OCI-LY3 (cell line): ENCODE data around the gene RPAP2.
A peak's percentile ranks its signal among the peaks of the same experiment; 100 is the strongest.

Experiments
- H2AFZ ChIP-seq: fragments of 200-600, 300-600 bp; shearing (Covaris generic); 2 replicates; pipeline ENCODE4 v1.6.0; 2014; ENCODE audit warnings: antibody characterized with exemption, low read depth, low read length
- H3K27ac ChIP-seq: fragments of 200-600, 300-600 bp; sonication (generic); 2 replicates; pipeline ENCODE4 v1.5.1; 2014; ENCODE audit warnings: mild to moderate bottlenecking, low read length, moderate library complexity, mixed read lengths
- H3K27me3 ChIP-seq: fragments of 200-600, 300-600 bp; sonication (generic); 2 replicates; pipeline ENCODE4 v1.6.1; 2014; ENCODE audit warnings: low read depth, low read length, mixed read lengths
- H3K36me3 ChIP-seq: fragments of 200-600, 300-600 bp; sonication (generic); replicated peaks from 2 replicates; pipeline ENCODE3; 2014; ENCODE audit warnings: low read depth, low read length, mixed read lengths
- H3K4me1 ChIP-seq: fragments of 300-600, 200-600 bp; sonication (generic); 2 replicates; pipeline ENCODE4 v1.6.1; 2014; ENCODE audit warnings: low read length, mixed read lengths
- H3K4me2 ChIP-seq: fragments of 200-600, 300-600 bp; sonication (generic); 2 replicates; pipeline ENCODE4 v1.6.1; 2014; ENCODE audit warnings: low read length, mixed read lengths
- H3K4me3 ChIP-seq: fragments of 300-600, 200-600 bp; sonication (generic); 2 replicates; pipeline ENCODE4 v1.5.1; 2014; ENCODE audit warnings: antibody characterized with exemption, mild to moderate bottlenecking, low read length, moderate library complexity
- H3K79me2 ChIP-seq: fragments of 300-600, 200-600 bp; shearing (Covaris generic); 2 replicates; pipeline ENCODE4 v1.6.1; 2014; ENCODE audit warnings: mild to moderate bottlenecking, low read length, mixed read lengths
- H3K9ac ChIP-seq: fragments of 300-600, 200-600 bp; shearing (Covaris generic); 2 replicates; pipeline ENCODE4 v1.6.0; 2014; ENCODE audit warnings: mild to moderate bottlenecking, low read length, moderate library complexity
- H3K9me3 ChIP-seq: fragments of 200-600, 300-600 bp; shearing (Covaris generic); 2 replicates; pipeline ENCODE4 v1.6.1; 2014; ENCODE audit warnings: low read length, mixed read lengths; ENCODE audit not compliant: insufficient read depth
- H4K20me1 ChIP-seq: fragments of 200-600, 300-600 bp; sonication (generic); 2 replicates; pipeline ENCODE4 v1.6.1; 2016; ENCODE audit warnings: low read length, mixed read lengths; ENCODE audit not compliant: insufficient read depth
- EZH2phosphoT487 ChIP-seq: fragments of 200-600 bp; shearing (Covaris generic); IDR thresholded peaks from 2 replicates; pipeline ENCODE4 v1.6.1; 2018; ENCODE audit warnings: antibody characterized with exemption, mixed run types, low read depth
- TF ChIP-seq, protein P1 (sequence below): fragments of 200-600, 300-600 bp; sonication (generic); IDR thresholded peaks from 2 replicates; pipeline ENCODE4 v1.5.1; 2014; ENCODE audit warnings: antibody characterized with exemption, low read length, low read depth

The RPAP2 gene

DNA sequence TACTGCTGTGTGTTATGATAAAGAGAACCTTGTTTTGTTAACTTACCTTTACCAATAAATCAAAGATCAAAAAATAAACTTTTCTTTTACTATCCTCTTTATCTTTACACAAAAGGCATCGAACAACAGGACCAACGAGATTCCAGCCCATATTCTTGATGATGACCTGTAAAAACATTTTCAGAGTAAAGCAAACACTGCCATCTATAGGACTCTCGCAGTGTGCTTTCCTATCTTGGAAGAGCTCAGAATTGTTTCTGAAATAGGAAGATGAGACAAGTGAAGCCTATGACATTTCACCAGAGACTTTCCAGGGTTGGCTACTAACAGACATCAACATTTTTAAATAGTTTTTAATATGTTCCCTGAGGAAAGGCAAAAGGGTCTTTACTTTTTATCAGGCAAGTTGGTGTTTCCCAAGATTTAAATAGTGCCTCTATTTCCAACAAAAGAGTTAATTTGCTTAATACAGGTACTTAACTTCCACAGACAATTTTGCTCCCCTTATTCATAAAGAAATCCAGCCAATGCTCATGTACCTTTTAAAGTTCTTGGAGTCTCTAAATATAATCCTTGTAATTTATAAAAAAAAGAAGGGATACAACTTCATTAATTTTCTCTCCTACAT, 7.4 kb upstream of the RPAP2 start:
- no peaks in the 10 kb centered on the region for H4K20me1 ChIP-seq
- H3K27ac ChIP-seq, result no peak overlapping the region
- no peaks in the 10 kb centered on the region for H3K27me3 ChIP-seq
- H3K4me2 ChIP-seq, result no peak overlapping the region
- H3K36me3 ChIP-seq, result peaks cover 22% of the 10 kb centered on the region
- H3K9me3 ChIP-seq, result no peaks in the 10 kb centered on the region
- H3K4me3 ChIP-seq, result no peak overlapping the region
- no peaks in the 10 kb centered on the region for H3K79me2 ChIP-seq
- TF ChIP-seq, protein P1, sequence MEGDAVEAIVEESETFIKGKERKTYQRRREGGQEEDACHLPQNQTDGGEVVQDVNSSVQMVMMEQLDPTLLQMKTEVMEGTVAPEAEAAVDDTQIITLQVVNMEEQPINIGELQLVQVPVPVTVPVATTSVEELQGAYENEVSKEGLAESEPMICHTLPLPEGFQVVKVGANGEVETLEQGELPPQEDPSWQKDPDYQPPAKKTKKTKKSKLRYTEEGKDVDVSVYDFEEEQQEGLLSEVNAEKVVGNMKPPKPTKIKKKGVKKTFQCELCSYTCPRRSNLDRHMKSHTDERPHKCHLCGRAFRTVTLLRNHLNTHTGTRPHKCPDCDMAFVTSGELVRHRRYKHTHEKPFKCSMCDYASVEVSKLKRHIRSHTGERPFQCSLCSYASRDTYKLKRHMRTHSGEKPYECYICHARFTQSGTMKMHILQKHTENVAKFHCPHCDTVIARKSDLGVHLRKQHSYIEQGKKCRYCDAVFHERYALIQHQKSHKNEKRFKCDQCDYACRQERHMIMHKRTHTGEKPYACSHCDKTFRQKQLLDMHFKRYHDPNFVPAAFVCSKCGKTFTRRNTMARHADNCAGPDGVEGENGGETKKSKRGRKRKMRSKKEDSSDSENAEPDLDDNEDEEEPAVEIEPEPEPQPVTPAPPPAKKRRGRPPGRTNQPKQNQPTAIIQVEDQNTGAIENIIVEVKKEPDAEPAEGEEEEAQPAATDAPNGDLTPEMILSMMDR, result peak; percentile 55
- no peak for TF ChIP-seq EZH2phosphoT487
- no peaks in the 10 kb centered on the region for H3K4me1 ChIP-seq
- no peak overlapping the region for H2AFZ ChIP-seq
- H3K9ac ChIP-seq, result no peak overlapping the region

DNA sequence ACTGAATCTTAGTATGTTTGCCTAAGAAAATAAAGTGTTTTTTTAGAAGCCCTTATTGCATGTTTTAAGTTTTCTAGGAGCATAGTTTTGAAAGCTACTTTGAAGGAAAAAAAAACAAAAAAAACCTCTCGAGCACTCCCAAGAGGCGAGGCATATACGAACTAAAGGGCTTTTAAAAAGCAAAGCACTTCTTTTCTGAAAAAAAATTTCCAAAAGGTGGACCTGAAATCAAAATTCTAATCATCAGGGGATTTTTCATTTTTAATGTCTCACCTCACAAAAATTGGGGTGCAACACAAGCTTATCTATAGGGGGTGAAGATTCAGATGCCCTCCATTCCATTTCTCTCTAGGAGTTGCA, 666 bp upstream of the RPAP2 start:
- no peak for TF ChIP-seq EZH2phosphoT487
- TF ChIP-seq, protein P1, result peak; percentile 32; the same call in 1 of the 2 replicates
- Histone ChIP-seq H3K9me3 (no peaks in the 10 kb centered on the region), H3K4me1 (peaks cover 9% of the 10 kb centered on the region; the same call in 1 of the 2 replicates), H2AFZ (peak overlapping the region; percentile 92), H3K27me3 (no peaks in the 10 kb centered on the region), H3K4me3 (peak overlapping the region; percentile 95), H3K9ac (peak overlapping the region; percentile 87), H3K27ac (peak overlapping the region; percentile 75), H3K4me2 (peak overlapping the region; percentile 71), H4K20me1 (no peaks in the 10 kb centered on the region), H3K79me2 (peaks cover 27% of the 10 kb centered on the region), H3K36me3 (peaks cover 11% of the 10 kb centered on the region)

GRCh38 chr1:92299477-92300150, 755 bp downstream of the RPAP2 start:
- Histone ChIP-seq H3K4me1 (peaks cover 9% of the 10 kb centered on the region; the same call in 1 of the 2 replicates), H3K79me2 (peaks cover 27% of the 10 kb centered on the region), H3K9ac (peak overlapping the region; percentile 87), H3K9me3 (no peaks in the 10 kb centered on the region), H3K27ac (peak overlapping the region; percentile 75; the same call in 1 of the 2 replicates), H3K27me3 (no peaks in the 10 kb centered on the region), H3K4me3 (peak overlapping the region; percentile 95), H3K4me2 (peak overlapping the region; percentile 79), H3K36me3 (peaks cover 13% of the 10 kb centered on the region), H4K20me1 (no peaks in the 10 kb centered on the region), H2AFZ (peak overlapping the region; percentile 41; the same call in 1 of the 2 replicates)
- TF ChIP-seq EZH2phosphoT487, result no peak
- TF ChIP-seq, protein P1, result no peak

GRCh38 chr1:92301021-92301420, 2.2 kb downstream of the RPAP2 start:
- no peak overlapping the region for H3K9ac ChIP-seq
- no peaks in the 10 kb centered on the region for H3K9me3 ChIP-seq
- H2AFZ ChIP-seq, result no peak overlapping the region
- peaks cover 10% of the 10 kb centered on the region for H3K36me3 ChIP-seq
- no peak overlapping the region for H3K27ac ChIP-seq
- no peak for TF ChIP-seq EZH2phosphoT487
- TF ChIP-seq, protein P1, result no peak
- no peak overlapping the region for H3K4me3 ChIP-seq
- H3K27me3 ChIP-seq, result no peaks in the 10 kb centered on the region
- peaks cover 15% of the 10 kb centered on the region; the same call in 1 of the 2 replicates for H3K4me1 ChIP-seq
- no peaks in the 10 kb centered on the region for H4K20me1 ChIP-seq
- no peak overlapping the region for H3K4me2 ChIP-seq
- H3K79me2 ChIP-seq, result peaks cover 27% of the 10 kb centered on the region
